Panc1 (cell line): ENCODE measurements around the gene FOXD2.

Source experiments
- POLR2AphosphoS5 ChIP-seq: IDR thresholded peaks from 2 replicates; pipeline ENCODE4 v1.6.1; 2012; ENCODE audit warnings: mild to moderate bottlenecking, low read depth, low read length, moderate library complexity
- SIN3A ChIP-seq: IDR thresholded peaks from 2 replicates; pipeline ENCODE4 v1.6.1; 2012; ENCODE audit warnings: low read depth, mild to moderate bottlenecking, low read length, moderate library complexity, borderline replicate concordance; ENCODE audit not compliant: insufficient read depth

GRCh38 chr1:47468709-47469389 is 31.0 kb downstream of the FOXD2 start:
- TF ChIP-seq SIN3A (no peak), POLR2AphosphoS5 (no peak)
